Measurements from ENCODE around the gene SLC27A5.

DNA sequence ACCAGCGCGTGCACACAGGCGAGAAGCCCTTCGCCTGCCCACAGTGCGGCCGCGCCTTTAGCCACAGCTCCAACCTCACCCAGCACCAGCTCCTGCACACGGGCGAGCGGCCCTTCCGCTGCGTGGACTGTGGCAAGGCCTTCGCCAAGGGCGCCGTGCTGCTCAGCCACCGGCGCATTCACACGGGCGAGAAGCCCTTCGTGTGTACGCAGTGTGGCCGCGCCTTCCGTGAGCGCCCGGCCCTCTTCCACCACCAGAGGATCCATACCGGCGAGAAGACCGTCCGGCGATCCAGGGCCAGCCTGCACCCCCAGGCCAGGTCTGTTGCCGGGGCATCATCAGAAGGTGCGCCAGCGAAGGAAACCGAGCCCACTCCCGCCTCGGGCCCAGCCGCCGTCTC lies 40.1 kb downstream of the SLC27A5 start:
- no peak for TF ChIP-seq EZH2 (IDR thresholded peaks at IDR 0.05)
- TF ChIP-seq FOXP2 (optimal IDR thresholded peaks at IDR 0.05; ENCODE audit: control extremely low read depth, extremely low read length, insufficient read depth): no peak
- no peak for TF ChIP-seq POLR2AphosphoS5 (IDR thresholded peaks at IDR 0.05; ENCODE audit: borderline replicate concordance, low read depth, low read length)
